OCI-LY7 (cell line): ENCODE measurements around the gene RBM48. TPM values are rescaled to one million over a fixed set of nuclear protein-coding genes. Genes with fewer than 3 reads are reported as not detected.

Experiments
- BruUV-seq: library from RNA; stranded (reverse); fragments of 400-500 nt; replicated peaks from 2 replicates; lab custom pipeline; 2021; lab: Mats Ljungman, UMichigan
- CTCF ChIA-PET: fragments of 300-600 bp; sonication (Branson Sonifier 250); formaldehyde crosslinking; loops from one replicate; lab custom pipeline; 2022; ENCODE audit warnings: antibody characterized with exemption; ENCODE audit not compliant: unreplicated experiment; lab: Charles Lee
- POLR2A ChIA-PET: fragments of 300-600 bp; sonication (Branson Sonifier 250); formaldehyde crosslinking; loops from one replicate; lab custom pipeline; 2022; ENCODE audit warnings: antibody characterized with exemption; lab: Charles Lee
- DNase-seq: peaks from one replicate; pipeline ENCODE4 v3.0.0-alpha.2; 2015; ENCODE audit warnings: low spot score
- H2AFZ ChIP-seq: fragments of 200-600 bp; sonication (generic), shearing (Covaris generic); 2 replicates; pipeline ENCODE4 v1.6.1; 2014; ENCODE audit warnings: mild to moderate bottlenecking, antibody characterized with exemption, low read length, moderate library complexity
- H3K27ac ChIP-seq: fragments of 200-600 bp; sonication (generic); 2 replicates; pipeline ENCODE4 v1.5.1; 2014; ENCODE audit warnings: mixed run types, low read depth, mild to moderate bottlenecking, moderate library complexity, low read length, inconsistent platforms; ENCODE audit not compliant: poor library complexity, severe bottlenecking
- H3K36me3 ChIP-seq: fragments of 200-600 bp; sonication (generic); 2 replicates; pipeline ENCODE4 v1.6.1; 2014; ENCODE audit warnings: mild to moderate bottlenecking, antibody characterized with exemption, low read length, moderate library complexity, mixed read lengths; ENCODE audit not compliant: insufficient read depth
- H3K4me1 ChIP-seq: fragments of 200-600 bp; sonication (generic); 2 replicates; pipeline ENCODE4 v1.5.1; 2014; ENCODE audit warnings: mild to moderate bottlenecking, low read length; ENCODE audit not compliant: insufficient read depth, poor library complexity, severe bottlenecking
- H3K4me2 ChIP-seq: fragments of 200-600 bp; sonication (generic); 2 replicates; pipeline ENCODE4 v1.6.1; 2014; ENCODE audit warnings: mild to moderate bottlenecking, low read length
- H3K4me3 ChIP-seq: fragments of 200-600 bp; sonication (generic); 2 replicates; pipeline ENCODE4 v1.5.1; 2014; ENCODE audit warnings: mild to moderate bottlenecking, low read depth, low read length; ENCODE audit not compliant: poor library complexity, severe bottlenecking
- H3K79me2 ChIP-seq: fragments of 200-600 bp; sonication (generic); 2 replicates; pipeline ENCODE4 v1.6.1; 2016; ENCODE audit warnings: low read depth, mild to moderate bottlenecking, low read length, moderate library complexity, mixed read lengths; ENCODE audit not compliant: insufficient read depth
- H3K9me2 ChIP-seq: fragments of 200-600 bp; sonication (generic); 2 replicates; pipeline ENCODE4 v1.6.1; 2016; ENCODE audit warnings: mild to moderate bottlenecking, low read length, mixed read lengths; ENCODE audit not compliant: insufficient read depth
- H3K9me3 ChIP-seq: fragments of 200-600 bp; sonication (generic); 2 replicates; pipeline ENCODE4 v1.6.1; 2014; ENCODE audit warnings: mild to moderate bottlenecking, mixed run types, low read length, mixed read lengths
- H4K20me1 ChIP-seq: fragments of 200-600 bp; sonication (generic); 2 replicates; pipeline ENCODE4 v1.6.1; 2014; ENCODE audit warnings: mild to moderate bottlenecking, antibody characterized with exemption, low read length, moderate library complexity, mixed read lengths; ENCODE audit not compliant: insufficient read depth
- CTCF ChIP-seq: fragments of 200-600 bp; sonication (generic); conservative IDR thresholded peaks from 2 replicates; pipeline ENCODE4 v1.5.1; 2014; ENCODE audit warnings: mild to moderate bottlenecking, antibody characterized with exemption, low read length, moderate library complexity, mixed read lengths
- EZH2phosphoT487 ChIP-seq: fragments of 200-600 bp; sonication (generic); IDR thresholded peaks from 2 replicates; pipeline ENCODE4 v1.6.1; 2018; ENCODE audit warnings: low read depth, borderline replicate concordance, mild to moderate bottlenecking, mixed run types, antibody characterized with exemption, low read length, moderate library complexity, mixed read lengths
- intact Hi-C: fragments of 100-400 bp; cut with micrococcal nuclease; formaldehyde crosslinking; loops from one replicate; pipeline ENCODE4 v1.10.0; 2022; ENCODE audit not compliant: unreplicated experiment
- total RNA-seq, 2 experiments: library from RNA; depleted of rRNA in 1 of 2; stranded (reverse); fragments of >200 nt in 1 of 2; shearing (Covaris generic) in 1 of 2; gene quantifications; 2 replicates each; pipeline ENCODE4 v1.2.3, GENCODE V29; 2014 to 2022

The RBM48 gene
- total RNA-seq, 2 experiments from 2014 or later, result 10.7 to 15.1 TPM

GRCh38 chr7:92557249-92557648 lies 28.7 kb downstream of the RBM48 start:
- DNase-seq, result no peak
- BruUV-seq, result no TSS peak
- H3K4me2 ChIP-seq, result no peak overlapping the region

GRCh38 chr7:92557808-92558362 lies 29.3 kb downstream of the RBM48 start:
- DNase-seq, result no peak
- ChIA-PET CTCF (no interaction called here), POLR2A (interaction anchor here (0.6 to 1.8 kb wide), 3 partner anchors 8 to 24 kb away, joined by 3 to 13 read pairs (median 4); no protein-coding TSS in a partner anchor)
- BruUV-seq, result no TSS peak
- no peak overlapping the region for H3K4me3 ChIP-seq
- no peaks in the 10 kb centered on the region for H3K9me2 ChIP-seq
- H3K36me3 ChIP-seq, result peaks cover 43% of the 10 kb centered on the region
- H2AFZ ChIP-seq, result no peak overlapping the region
- H4K20me1 ChIP-seq, result no peaks in the 10 kb centered on the region
- intact Hi-C loops, result no loop called here
- H3K27ac ChIP-seq, result no peak overlapping the region
- no peak for TF ChIP-seq CTCF
- TF ChIP-seq EZH2phosphoT487, result no peak
- H3K4me1 ChIP-seq, result no peaks in the 10 kb centered on the region
- H3K4me2 ChIP-seq, result no peak overlapping the region
- no peaks in the 10 kb centered on the region for H3K9me3 ChIP-seq
- no peaks in the 10 kb centered on the region for H3K79me2 ChIP-seq

More at GRCh38 chr7:92557249-92557648, 28.7 kb downstream of the RBM48 start:
- TF ChIP-seq EZH2phosphoT487 (no peak), CTCF (no peak)
- Histone ChIP-seq H4K20me1 (no peaks in the 10 kb centered on the region), H3K27ac (no peak overlapping the region), H2AFZ (no peak overlapping the region), H3K9me2 (no peaks in the 10 kb centered on the region), H3K4me1 (no peaks in the 10 kb centered on the region), H3K9me3 (no peaks in the 10 kb centered on the region), H3K36me3 (peaks cover 37% of the 10 kb centered on the region), H3K4me3 (no peak overlapping the region), H3K79me2 (no peaks in the 10 kb centered on the region)
- intact Hi-C loops, result no loop called here
- ChIA-PET CTCF (interaction anchor here (0.9 kb wide), 1 partner anchor 38 kb away, joined by 3 read pairs; no protein-coding TSS in a partner anchor), POLR2A (interaction anchor here (0.9 to 1.7 kb wide), 2 partner anchors 21 to 25 kb away, joined by 3 to 6 read pairs; no protein-coding TSS in a partner anchor)

- no TSS peak for BruUV-seq
- Histone ChIP-seq H3K9me2 (no peaks in the 10 kb centered on the region), H3K4me2 (no peak overlapping the region), H3K9me3 (no peaks in the 10 kb centered on the region), H2AFZ (no peak overlapping the region), H4K20me1 (peaks cover 5% of the 10 kb centered on the region; the same call in 1 of the 2 replicates), H3K4me1 (no peaks in the 10 kb centered on the region), H3K36me3 (peaks cover 65% of the 10 kb centered on the region), H3K27ac (no peak overlapping the region), H3K79me2 (no peaks in the 10 kb centered on the region), H3K4me3 (no peak overlapping the region)
- ChIA-PET CTCF (no interaction called here), POLR2A (interaction anchor here (0.7 to 1.2 kb wide), 3 partner anchors 8 to 1222 kb away, joined by 3 read pairs; no protein-coding TSS in a partner anchor)
- no peak for TF ChIP-seq EZH2phosphoT487
- TF ChIP-seq CTCF, result no peak
- intact Hi-C loops, result loop anchor here (10.0 kb wide), 1 partner anchor 56 kb away; no protein-coding TSS in a partner anchor
- no peak for DNase-seq
Observed at GRCh38 chr7:92560602-92561001, 32.0 kb downstream of the RBM48 start.
